IMR-90 (cell line): ENCODE data around the gene TNS3.
"Not testable (repeated sequence)": the region's sequence is repeated elsewhere in the genome, so short reads cannot be mapped to it uniquely, and the experiment has no call there.

ENCODE experiments used
- BHLHE40 ChIP-seq: fragments of 150-350 bp; IDR thresholded peaks from 2 replicates; pipeline ENCODE4 v1.6.1; 2016; ENCODE audit warnings: mild to moderate bottlenecking, low read depth, low read length
- CEBPB ChIP-seq: IDR thresholded peaks from 2 replicates; pipeline ENCODE4 v1.6.1; 2012; ENCODE audit warnings: low read depth, low read length, improper control_type of control experiment
- CTCF ChIP-seq: conservative IDR thresholded peaks from 2 replicates; pipeline ENCODE4 v1.5.1; 2012; ENCODE audit warnings: mild to moderate bottlenecking, low read depth, low read length, improper control_type of control experiment
- FOS ChIP-seq: fragments of 150-350 bp; IDR thresholded peaks from 2 replicates; pipeline ENCODE4 v1.6.1; 2016; ENCODE audit warnings: low read depth, low read length
- MAZ ChIP-seq: IDR thresholded peaks from 2 replicates; pipeline ENCODE4 v1.6.1; 2012; ENCODE audit warnings: low read depth, mild to moderate bottlenecking, low read length, improper control_type of control experiment, moderate library complexity, borderline replicate concordance
- MXI1 ChIP-seq: IDR thresholded peaks from 2 replicates; pipeline ENCODE4 v1.6.1; 2012; ENCODE audit warnings: low read depth, mild to moderate bottlenecking, low read length, moderate library complexity, borderline replicate concordance
- NFE2L2 ChIP-seq: fragments of 150-350 bp; IDR thresholded peaks from 2 replicates; pipeline ENCODE4 v1.6.1; 2016; ENCODE audit warnings: low read depth, mild to moderate bottlenecking, low read length
- POLR2A ChIP-seq: IDR thresholded peaks from 2 replicates; pipeline ENCODE4 v1.6.1; 2012; ENCODE audit warnings: mild to moderate bottlenecking, low read depth, low read length
- RAD21 ChIP-seq: IDR thresholded peaks from 2 replicates; pipeline ENCODE4 v1.6.1; 2012; ENCODE audit warnings: low read length, improper control_type of control experiment
- RCOR1 ChIP-seq: IDR thresholded peaks from 2 replicates; pipeline ENCODE4 v1.6.1; 2012; ENCODE audit warnings: mild to moderate bottlenecking, low read length, improper control_type of control experiment; ENCODE audit not compliant: insufficient replicate concordance
- RFX5 ChIP-seq: IDR thresholded peaks from 2 replicates; pipeline ENCODE4 v1.8.0; 2012; ENCODE audit warnings: low read depth, mild to moderate bottlenecking, low read length, moderate library complexity
- SMC3 ChIP-seq: fragments of 150-350 bp; IDR thresholded peaks from 2 replicates; pipeline ENCODE4 v1.6.1; 2016; ENCODE audit warnings: low read depth, mild to moderate bottlenecking, antibody characterized with exemption, low read length, moderate library complexity
- USF2 ChIP-seq: fragments of 150-350 bp; IDR thresholded peaks from 2 replicates; pipeline ENCODE4 v1.6.1; 2017; ENCODE audit warnings: mild to moderate bottlenecking, antibody characterized with exemption, low read length, low read depth

- TF ChIP-seq CTCF, POLR2A, NFE2L2, SMC3, RCOR1, RAD21, USF2, CEBPB, MXI1, RFX5, FOS, MAZ, BHLHE40: not testable (repeated sequence)
Measured at GRCh38 chr7:47541485-47541884, 40.4 kb downstream of the TNS3 start.
